Peyer's patch (tissue), 4 donors: ENCODE measurements around the gene EDA2R.

ENCODE experiments used
- CTCF ChIP-seq, 6 experiments: fragments of 450-650 bp in 4 of 6; fragments of 200-600 bp in 2 of 6; sonication (generic) in 1 of 6; IDR thresholded peaks; one replicate each; pipeline ENCODE4 v1.5.1; 2017 to 2019; ENCODE audit warnings: antibody characterized with exemption in 6 of 6, mild to moderate bottlenecking in 3 of 6, moderate library complexity in 1 of 6
- POLR2A ChIP-seq, 2 donors: fragments of 450-650 bp; IDR thresholded peaks; one replicate each; pipeline ENCODE4 v1.5.1; 2017; ENCODE audit warnings: antibody characterized with exemption in 2 of 2, mild to moderate bottlenecking in 2 of 2, moderate library complexity in 2 of 2

- TF ChIP-seq CTCF (IDR thresholded peaks at IDR 0.05) (no peak), POLR2A (IDR thresholded peaks at IDR 0.05) (no peak)
Measured at GRCh38 chrX:66553973-66554372, 84.9 kb downstream of the EDA2R start.
